T-helper 2 cell treated with Interferon-gamma antibody and Interleukin-4, amounts not matched to agents 100 ng/mL and 5 ng/mL, for 36 hours (primary cell): ENCODE results near the gene FUT1. TPM values are rescaled to one million over a fixed set of nuclear protein-coding genes. Genes with fewer than 3 reads are reported as not detected.

ENCODE experiments used
- intact Hi-C: fragments of 100-400 bp; cut with micrococcal nuclease; formaldehyde crosslinking; loops from one replicate; pipeline ENCODE4 v1.15.1; 2023
- total RNA-seq: library from RNA; stranded (reverse); gene quantifications from 2 replicates; pipeline ENCODE4 v1.2.3, GENCODE V29; 2022

FUT1 gene
- total RNA-seq, 1 donor from 2014 or later, result 0.36 TPM

DNA sequence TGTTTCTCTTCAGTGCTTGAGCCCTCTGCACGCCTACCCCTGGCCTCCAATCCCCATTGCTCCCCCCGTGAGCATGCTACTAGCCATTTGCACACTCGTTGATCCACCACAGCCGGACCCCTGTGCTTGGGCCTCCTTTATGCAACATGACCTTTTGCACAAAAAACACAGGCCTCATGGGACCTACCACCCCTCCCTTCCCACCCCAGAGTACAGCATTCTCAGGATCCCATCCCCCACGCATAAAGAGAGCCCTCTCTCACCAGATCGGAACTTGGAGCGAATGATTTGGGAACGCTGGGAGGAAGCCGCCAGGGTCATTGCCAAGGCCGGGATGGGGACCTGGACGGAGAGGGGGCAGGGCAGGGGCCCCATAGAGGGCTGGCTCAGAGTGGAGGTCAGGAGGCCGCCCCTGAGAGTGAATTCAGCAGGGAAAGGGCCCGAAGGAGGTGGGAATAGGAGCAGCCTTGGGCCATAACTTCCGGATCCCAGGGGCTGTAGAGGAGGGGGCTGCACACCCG lies 33.7 kb downstream of the FUT1 start:
- intact Hi-C loops, result loop anchor here (10.0 kb wide), 1 partner anchor 204 kb away; the partner anchor contains the start of gene LMTK3

DNA sequence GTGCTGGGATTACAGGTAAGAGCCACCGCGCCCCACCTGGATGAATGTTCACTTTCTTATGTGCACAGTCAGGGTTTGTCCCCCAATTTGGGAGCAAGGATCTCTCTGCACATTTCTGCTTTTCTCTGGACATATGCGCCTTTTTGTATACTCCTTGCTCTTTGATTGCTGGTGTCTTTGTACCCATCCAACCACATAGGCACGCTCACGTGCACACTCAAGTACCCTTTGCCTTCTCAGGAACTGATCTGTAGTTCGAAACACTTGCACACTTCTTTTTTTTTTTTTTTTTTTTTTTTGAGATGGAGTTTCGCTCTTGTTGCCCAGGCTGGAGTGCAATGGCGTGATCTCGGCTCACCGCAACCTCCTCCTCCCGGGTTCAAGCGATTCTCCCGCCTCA lies 34.3 kb downstream of the FUT1 start:
- intact Hi-C loops, result loop anchor here (10.0 kb wide), 1 partner anchor 203 kb away; the partner anchor contains the start of gene LMTK3

GRCh38 chr19:48716562-48717291 lies 35.7 kb downstream of the FUT1 start:
- intact Hi-C loops, result loop anchor here (10.0 kb wide), 1 partner anchor 202 kb away; the partner anchor contains the start of gene LMTK3

- intact Hi-C loops, result loop anchor here (2.0 to 10.0 kb wide), 2 partner anchors 69 to 201 kb away; partner anchors contain the start of genes CA11 and LMTK3
Measured at GRCh38 chr19:48715681-48716171, 36.7 kb downstream of the FUT1 start.

GRCh38 chr19:48714759-48715675 lies 37.4 kb downstream of the FUT1 start:
- intact Hi-C loops, result loop anchor here (1.0 to 10.0 kb wide), 6 partner anchors 24 to 1051 kb away; partner anchors contain the start of genes CA11, DBP and LMTK3

DNA sequence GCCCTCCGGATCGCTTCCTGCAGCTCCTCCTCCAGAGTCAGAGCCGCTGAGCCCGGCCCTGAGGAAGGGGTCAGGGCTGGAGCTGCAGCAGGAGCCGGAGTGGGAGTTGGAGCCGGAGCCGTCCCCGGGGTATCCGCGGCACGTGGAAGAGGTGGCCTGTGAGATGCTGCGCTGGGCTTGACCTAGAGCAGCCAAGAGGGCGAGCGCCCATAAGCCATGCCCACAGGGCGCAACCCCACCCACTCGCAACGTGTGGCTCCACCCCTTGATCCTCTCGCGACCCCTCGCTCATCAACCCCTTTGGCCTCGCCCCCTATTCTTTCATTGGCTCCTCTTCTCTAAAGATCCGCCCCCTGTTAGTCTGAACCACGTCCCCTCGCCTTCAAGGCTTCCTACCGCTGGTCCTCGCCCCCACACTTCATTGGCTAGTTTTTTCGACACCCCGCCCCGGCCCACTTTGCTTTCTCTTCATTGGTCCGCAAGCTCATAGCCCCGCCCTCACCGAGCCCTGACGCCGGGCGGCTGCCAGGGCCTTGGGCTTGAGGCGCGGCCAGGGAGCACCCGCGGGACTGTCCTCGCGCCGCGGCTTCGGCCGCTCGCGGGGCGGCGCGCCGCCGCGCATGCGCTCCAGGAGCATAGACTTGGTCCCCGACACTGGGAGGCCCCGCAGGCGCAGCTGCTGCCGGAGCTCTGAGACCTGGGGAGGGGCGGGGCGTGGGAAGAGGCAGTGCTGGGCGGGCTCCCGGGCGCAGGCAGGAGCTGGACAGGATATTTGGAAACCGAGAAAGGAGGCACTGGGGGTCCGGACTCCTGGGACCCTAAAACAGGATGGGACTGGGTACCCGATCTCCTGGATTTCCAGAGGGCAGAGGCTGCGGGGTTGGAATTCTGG lies 38.3 kb downstream of the FUT1 start:
- intact Hi-C loops, result loop anchor here (1.0 to 10.0 kb wide), 6 partner anchors 25 to 1052 kb away; partner anchors contain the start of genes CA11, DBP and LMTK3

- intact Hi-C loops, result loop anchor here (10.0 kb wide), 1 partner anchor 198 kb away; the partner anchor contains the start of gene LMTK3
Measured at GRCh38 chr19:48713041-48713863, 39.2 kb downstream of the FUT1 start.

- intact Hi-C loops, result loop anchor here (10.0 kb wide), 1 partner anchor 196 kb away; the partner anchor contains the start of gene LMTK3
Measured at GRCh38 chr19:48711106-48711662, 41.3 kb downstream of the FUT1 start.

DNA sequence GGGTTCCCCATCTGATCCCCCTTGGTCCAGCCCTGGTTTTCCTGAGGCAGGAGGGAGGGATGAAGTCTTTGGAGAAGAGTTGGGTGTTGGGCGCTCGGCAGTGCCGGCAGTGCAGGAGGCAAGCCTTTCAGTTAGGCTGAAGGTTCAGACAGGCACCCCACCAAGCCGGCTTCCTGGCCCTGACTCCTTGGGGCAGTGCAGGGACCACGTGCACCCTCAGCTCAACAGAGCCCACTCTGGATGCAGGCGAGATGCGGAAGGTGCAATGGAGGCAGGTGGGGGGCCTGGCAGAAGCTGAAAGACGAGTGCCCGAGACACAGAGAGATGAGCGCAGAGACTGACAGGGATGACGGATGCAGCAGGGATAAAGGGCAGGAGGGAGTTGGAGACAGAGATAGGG lies 44.0 kb downstream of the FUT1 start:
- intact Hi-C loops, result no loop called here

DNA sequence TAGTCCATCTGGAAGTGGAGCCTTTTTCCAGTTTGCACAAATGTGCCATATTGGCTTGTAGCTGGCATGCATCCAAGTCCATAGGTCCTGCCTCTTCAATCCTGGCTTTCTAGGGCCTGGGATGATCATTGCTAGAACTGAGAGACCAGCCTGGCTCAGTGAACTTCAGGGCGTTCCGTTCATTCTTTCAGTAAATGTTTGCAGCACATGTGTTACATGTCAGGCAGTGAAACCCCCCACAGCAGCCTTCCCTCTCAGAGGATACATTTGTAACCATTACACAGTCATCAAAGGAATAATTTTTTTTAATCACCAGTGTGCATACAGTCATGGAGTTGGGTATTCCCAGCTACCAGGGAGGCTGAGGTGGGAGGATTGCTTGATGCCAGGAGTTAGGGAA lies 47.0 kb downstream of the FUT1 start:
- intact Hi-C loops, result no loop called here

GRCh38 chr19:48703316-48703715 lies 49.1 kb downstream of the FUT1 start:
- intact Hi-C loops, result no loop called here

DNA sequence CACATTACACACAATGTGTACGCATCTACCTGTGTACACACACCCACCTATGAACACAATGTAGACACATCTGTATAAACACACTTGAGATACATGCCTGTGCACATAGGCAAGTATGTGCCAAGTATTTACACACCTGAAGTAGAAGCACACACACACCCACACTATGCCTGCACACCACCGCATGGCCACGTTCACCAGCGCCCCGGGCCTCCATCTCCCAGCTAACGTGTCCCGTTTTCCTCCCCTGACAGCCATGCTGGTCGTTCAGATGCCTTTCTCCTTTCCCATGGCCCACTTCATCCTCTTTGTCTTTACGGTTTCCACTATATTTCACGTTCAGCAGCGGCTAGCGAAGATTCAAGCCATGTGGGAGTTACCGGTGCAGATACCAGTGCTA lies 49.7 kb downstream of the FUT1 start:
- intact Hi-C loops, result no loop called here

DNA sequence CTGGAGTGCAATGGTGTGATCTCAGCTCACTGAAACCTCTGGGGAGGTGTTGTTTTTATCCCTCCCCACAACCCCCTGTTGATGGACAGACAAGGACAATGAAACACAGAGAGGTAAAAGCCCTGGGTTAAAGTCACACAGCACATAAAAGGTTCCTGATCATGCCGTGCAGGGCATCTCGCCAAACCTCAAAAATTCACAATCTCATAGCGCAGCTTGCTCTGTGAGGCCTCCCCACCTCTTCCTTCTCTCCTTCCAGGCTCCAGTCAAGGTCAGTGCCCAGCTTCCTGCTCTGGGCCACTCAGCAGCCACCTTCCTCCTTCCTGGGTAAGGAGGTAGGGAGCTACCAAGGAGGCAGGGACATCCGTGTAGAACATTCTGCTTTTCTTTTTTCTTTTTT lies 54.4 kb downstream of the FUT1 start:
- intact Hi-C loops, result no loop called here

Other genes with a start within 250 kb of the FUT1 start
- 2.8 and 3.4 TPM in 2 replicates for gene LMTK3, start 240.8 kb downstream of the FUT1 start, total RNA-seq
- 0.16 TPM in 1 of 2 replicates, not detected in the other for gene SULT2B1, start 200.5 kb downstream of the FUT1 start, total RNA-seq
- gene SPACA4, start 145.9 kb downstream of the FUT1 start, total RNA-seq, result not detected in 2 replicates
- 3.4 and 3.8 TPM in 2 replicates for gene FAM83E, start 137.6 kb downstream of the FUT1 start, total RNA-seq
- gene RPL18, start 133.5 kb downstream of the FUT1 start, total RNA-seq, result 1,606 and 1,641 TPM in 2 replicates
- 30.9 and 35.3 TPM in 2 replicates for gene SPHK2, start 133.1 kb downstream of the FUT1 start, total RNA-seq
- 9.6 and 11.8 TPM in 2 replicates for gene DBP, start 115.3 kb downstream of the FUT1 start, total RNA-seq
- gene CA11, start 106.5 kb downstream of the FUT1 start, total RNA-seq, result 4.2 and 4.4 TPM in 2 replicates
- 0.23 and 0.50 TPM in 2 replicates for gene NTN5, start 79.6 kb downstream of the FUT1 start, total RNA-seq
- gene FUT2, start 56.7 kb downstream of the FUT1 start, total RNA-seq, result not detected in 2 replicates
- gene MAMSTR, start 32.9 kb downstream of the FUT1 start, total RNA-seq, result 1.00 and 1.1 TPM in 2 replicates
- gene RASIP1, start 12.0 kb downstream of the FUT1 start, total RNA-seq, result 0.27 and 0.30 TPM in 2 replicates
- gene IZUMO1, start 5.7 kb downstream of the FUT1 start, total RNA-seq, result not detected in 2 replicates
- gene FGF21, start 2.9 kb upstream of the FUT1 start, total RNA-seq, result not detected in 2 replicates
- gene BCAT2, start 58.4 kb upstream of the FUT1 start, total RNA-seq, result 56.3 and 60.1 TPM in 2 replicates
- 0.36 and 0.59 TPM in 2 replicates for gene HSD17B14, start 83.8 kb upstream of the FUT1 start, total RNA-seq
- 1.4 and 1.8 TPM in 2 replicates for gene PLEKHA4, start 116.0 kb upstream of the FUT1 start, total RNA-seq
- 24.5 and 26.8 TPM in 2 replicates for gene PPP1R15A, start 119.8 kb upstream of the FUT1 start, total RNA-seq
- not detected in 2 replicates for gene TULP2, start 146.1 kb upstream of the FUT1 start, total RNA-seq
- 225 and 234 TPM in 2 replicates for gene NUCB1, start 147.7 kb upstream of the FUT1 start, total RNA-seq
- gene DHDH, start 181.1 kb upstream of the FUT1 start, total RNA-seq, result 0.52 and 0.75 TPM in 2 replicates
- 326 and 330 TPM in 2 replicates for gene BAX, start 202.2 kb upstream of the FUT1 start, total RNA-seq
- 704 and 728 TPM in 2 replicates for gene FTL, start 212.7 kb upstream of the FUT1 start, total RNA-seq
- 54.0 and 55.8 TPM in 2 replicates for gene GYS1, start 240.7 kb upstream of the FUT1 start, total RNA-seq
- 105 and 108 TPM in 2 replicates for gene RUVBL2, start 241.2 kb upstream of the FUT1 start, total RNA-seq